Uterus (tissue), 4 donors: ENCODE measurements around the gene FFAR3. TPM values are rescaled to one million over a fixed set of nuclear protein-coding genes. Genes with fewer than 3 reads are reported as not detected.
"Not testable (repeated sequence)": the region's sequence is repeated elsewhere in the genome, so short reads cannot be mapped to it uniquely, and the experiment has no call there.

Source experiments
- DNase-seq, 2 donors: peaks; one replicate each; pipeline ENCODE4 v3.0.0-alpha.2; 2019 to 2020
- H3K27ac ChIP-seq, 2 donors: fragments of 200-600 bp; sonication (generic); 1 replicate in 1 of 2; 2 replicates in 1 of 2; pipeline ENCODE4 v1.5.1; 2016 to 2018
- H3K27me3 ChIP-seq, 2 donors: fragments of 200-600 bp; sonication (generic); one replicate each; pipeline ENCODE4 v1.5.1; 2018 to 2019; ENCODE audit warnings: control low read depth in 1 of 2
- H3K36me3 ChIP-seq, 2 donors: fragments of 200-600 bp; sonication (generic); one replicate each; pipeline ENCODE4 v1.5.1; 2019; ENCODE audit warnings: control low read depth in 1 of 2
- H3K4me1 ChIP-seq, 2 donors: fragments of 200-600 bp; sonication (generic); one replicate each; pipeline ENCODE4 v1.5.1; 2018 to 2019; ENCODE audit warnings: control low read depth in 1 of 2
- H3K4me3 ChIP-seq, 2 donors: fragments of 200-600 bp; sonication (generic); 1 replicate in 1 of 2; 2 replicates in 1 of 2; pipeline ENCODE4 v1.5.1; 2018 to 2019; ENCODE audit warnings: mild to moderate bottlenecking in 1 of 2
- H3K9me3 ChIP-seq, 2 donors: fragments of 200-600 bp; sonication (generic); one replicate each; pipeline ENCODE4 v1.5.1; 2019; ENCODE audit warnings: control low read depth in 1 of 2
- POLR2A ChIP-seq, 2 donors: fragments of 450-650 bp; IDR thresholded peaks; one replicate each; pipeline ENCODE4 v1.6.1; 2016; ENCODE audit warnings: antibody characterized with exemption in 2 of 2, mild to moderate bottlenecking in 1 of 2, moderate library complexity in 1 of 2
- intact Hi-C: fragments of 100-400 bp; cut with DNase I; formaldehyde crosslinking; loops from one replicate; pipeline ENCODE4 v1.15.1; 2023; ENCODE audit warnings: low total_unique reads
- total RNA-seq, 4 donors: library from RNA; depleted of rRNA in 3 of 4; stranded (reverse); fragments of >200 nt in 3 of 4; gene quantifications; one replicate each; pipeline versions ENCODE4 v1.1.0 to v1.2.4, GENCODE V29; 2014 to 2023
- TF ChIP-seq, protein P1 (sequence below), 4 experiments: fragments of 200-600 bp in 2 of 4; fragments of 450-650 bp in 2 of 4; sonication (generic) in 2 of 4; IDR thresholded peaks; one replicate each; pipeline ENCODE4 v1.5.1; 2016 to 2019; ENCODE audit warnings: antibody characterized with exemption in 4 of 4, mild to moderate bottlenecking in 2 of 4, moderate library complexity in 1 of 4
- donor health status: DM: yes; HTN: yes; CAD: no.

Gene FFAR3
- total RNA-seq, 4 donors from 2014 or later = not detected

DNA sequence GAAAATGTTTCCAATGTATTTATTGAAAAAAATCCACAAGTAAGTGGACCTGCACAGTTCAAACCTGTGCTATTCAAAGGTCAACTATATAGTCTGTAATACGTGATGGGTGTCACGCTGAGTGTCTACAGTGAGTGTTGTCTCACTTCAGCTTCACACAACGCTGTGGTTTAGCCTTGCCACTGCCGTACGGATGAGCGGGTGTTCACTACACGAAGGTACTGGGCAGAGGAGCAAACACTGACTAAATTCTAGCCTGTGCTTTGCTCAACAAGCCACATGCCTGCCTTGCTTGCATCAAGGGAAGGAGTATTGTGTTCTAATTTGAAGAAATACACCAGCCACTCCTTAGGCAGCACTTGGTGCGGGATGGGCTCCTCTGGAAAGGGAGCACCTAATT, 3.4 kb upstream of the FFAR3 start:
- H3K27ac ChIP-seq = no peak overlapping the region
- H3K4me1 ChIP-seq = no peaks in the 10 kb centered on the region
- H3K36me3 ChIP-seq = no peaks in the 10 kb centered on the region
- intact Hi-C loops = no loop called here
- DNase-seq = no peak
- H3K9me3 ChIP-seq = no peaks in the 10 kb centered on the region
- TF ChIP-seq POLR2A (IDR thresholded peaks at IDR 0.05) = no peak
- TF ChIP-seq, protein P1, sequence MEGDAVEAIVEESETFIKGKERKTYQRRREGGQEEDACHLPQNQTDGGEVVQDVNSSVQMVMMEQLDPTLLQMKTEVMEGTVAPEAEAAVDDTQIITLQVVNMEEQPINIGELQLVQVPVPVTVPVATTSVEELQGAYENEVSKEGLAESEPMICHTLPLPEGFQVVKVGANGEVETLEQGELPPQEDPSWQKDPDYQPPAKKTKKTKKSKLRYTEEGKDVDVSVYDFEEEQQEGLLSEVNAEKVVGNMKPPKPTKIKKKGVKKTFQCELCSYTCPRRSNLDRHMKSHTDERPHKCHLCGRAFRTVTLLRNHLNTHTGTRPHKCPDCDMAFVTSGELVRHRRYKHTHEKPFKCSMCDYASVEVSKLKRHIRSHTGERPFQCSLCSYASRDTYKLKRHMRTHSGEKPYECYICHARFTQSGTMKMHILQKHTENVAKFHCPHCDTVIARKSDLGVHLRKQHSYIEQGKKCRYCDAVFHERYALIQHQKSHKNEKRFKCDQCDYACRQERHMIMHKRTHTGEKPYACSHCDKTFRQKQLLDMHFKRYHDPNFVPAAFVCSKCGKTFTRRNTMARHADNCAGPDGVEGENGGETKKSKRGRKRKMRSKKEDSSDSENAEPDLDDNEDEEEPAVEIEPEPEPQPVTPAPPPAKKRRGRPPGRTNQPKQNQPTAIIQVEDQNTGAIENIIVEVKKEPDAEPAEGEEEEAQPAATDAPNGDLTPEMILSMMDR (IDR thresholded peaks at IDR 0.05) = no peak
- H3K27me3 ChIP-seq = no peaks in the 10 kb centered on the region
- H3K4me3 ChIP-seq = no peak overlapping the region

DNA sequence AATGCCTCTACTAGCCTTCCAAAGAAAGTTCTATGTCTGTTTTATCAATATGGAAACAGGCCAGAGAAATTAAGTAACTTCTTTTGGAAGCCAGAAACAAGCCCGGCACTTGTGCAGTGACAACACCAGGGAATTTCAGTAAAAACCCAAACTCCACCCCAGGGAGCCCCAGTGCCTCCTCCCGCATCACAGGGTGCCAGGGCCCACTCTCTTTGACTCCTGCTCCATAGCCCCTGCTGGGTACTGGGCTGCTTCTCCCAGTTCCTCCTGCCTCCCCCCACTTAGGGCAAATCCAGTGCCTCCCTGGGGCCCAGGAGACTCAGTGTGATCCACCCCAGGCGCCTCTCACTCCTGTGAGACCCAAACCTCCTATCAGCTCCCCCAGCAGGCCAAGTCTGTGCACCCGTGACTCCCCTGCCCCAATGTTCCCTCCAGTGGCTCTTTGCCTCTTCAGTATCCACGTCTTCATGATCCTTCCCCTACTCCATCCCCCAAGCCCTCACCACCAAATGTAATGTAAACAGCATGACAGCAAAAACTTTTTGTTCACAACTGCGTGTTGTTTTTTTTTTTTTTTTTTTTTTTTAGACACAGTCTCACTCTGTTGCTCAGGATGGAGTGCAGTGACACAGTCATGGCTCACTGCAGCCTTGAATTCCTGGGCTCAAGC, 2.3 kb upstream of the FFAR3 start:
- no peak for TF ChIP-seq POLR2A (IDR thresholded peaks at IDR 0.05)
- TF ChIP-seq, protein P1 (IDR thresholded peaks at IDR 0.05) = no peak
- intact Hi-C loops = no loop called here
- Histone ChIP-seq H3K9me3 (no peaks in the 10 kb centered on the region), H3K27me3 (no peaks in the 10 kb centered on the region), H3K27ac (no peak overlapping the region), H3K4me1 (no peaks in the 10 kb centered on the region), H3K36me3 (no peaks in the 10 kb centered on the region), H3K4me3 (no peak overlapping the region)
- DNase-seq = no peak

DNA sequence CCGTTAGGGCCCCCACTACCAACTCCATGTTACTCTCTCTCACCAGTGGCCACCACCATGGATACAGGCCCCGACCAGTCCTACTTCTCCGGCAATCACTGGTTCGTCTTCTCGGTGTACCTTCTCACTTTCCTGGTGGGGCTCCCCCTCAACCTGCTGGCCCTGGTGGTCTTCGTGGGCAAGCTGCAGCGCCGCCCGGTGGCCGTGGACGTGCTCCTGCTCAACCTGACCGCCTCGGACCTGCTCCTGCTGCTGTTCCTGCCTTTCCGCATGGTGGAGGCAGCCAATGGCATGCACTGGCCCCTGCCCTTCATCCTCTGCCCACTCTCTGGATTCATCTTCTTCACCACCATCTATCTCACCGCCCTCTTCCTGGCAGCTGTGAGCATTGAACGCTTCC, 574 bp downstream of the FFAR3 start:
- H3K9me3 ChIP-seq, DNase-seq, H3K4me1 ChIP-seq, H3K27ac ChIP-seq, H3K36me3 ChIP-seq, H3K4me3 ChIP-seq, intact Hi-C loops, H3K27me3 ChIP-seq: not testable (repeated sequence)

DNA sequence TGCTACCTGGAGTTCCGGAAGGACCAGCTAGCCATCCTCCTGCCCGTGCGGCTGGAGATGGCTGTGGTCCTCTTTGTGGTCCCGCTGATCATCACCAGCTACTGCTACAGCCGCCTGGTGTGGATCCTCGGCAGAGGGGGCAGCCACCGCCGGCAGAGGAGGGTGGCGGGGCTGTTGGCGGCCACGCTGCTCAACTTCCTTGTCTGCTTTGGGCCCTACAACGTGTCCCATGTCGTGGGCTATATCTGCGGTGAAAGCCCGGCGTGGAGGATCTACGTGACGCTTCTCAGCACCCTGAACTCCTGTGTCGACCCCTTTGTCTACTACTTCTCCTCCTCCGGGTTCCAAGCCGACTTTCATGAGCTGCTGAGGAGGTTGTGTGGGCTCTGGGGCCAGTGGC, 1.1 kb downstream of the FFAR3 start:
- H3K36me3 ChIP-seq, H3K4me1 ChIP-seq, H3K4me3 ChIP-seq, intact Hi-C loops, H3K27ac ChIP-seq, DNase-seq, H3K27me3 ChIP-seq, H3K9me3 ChIP-seq: not testable (repeated sequence)

DNA sequence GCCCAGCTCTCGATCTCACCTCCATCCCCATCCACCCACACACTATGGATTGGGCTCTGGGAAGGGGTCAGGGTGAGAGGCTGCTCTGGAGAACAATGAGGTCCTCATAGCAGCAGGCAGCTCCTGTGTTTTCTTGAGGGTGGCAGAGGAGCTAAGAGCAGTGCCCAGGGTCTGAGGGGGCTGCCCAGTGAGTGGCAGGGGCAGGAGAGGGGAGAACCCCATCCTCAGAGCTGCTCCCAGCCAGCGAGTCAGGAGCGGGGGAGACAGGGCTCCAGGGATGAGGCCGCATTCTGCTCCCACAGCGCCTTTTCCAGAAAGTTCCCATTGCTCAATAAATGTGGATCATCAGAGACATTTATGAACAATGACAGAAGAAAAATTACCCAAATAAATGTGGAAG, 1.8 kb downstream of the FFAR3 start:
- H3K4me1 ChIP-seq, H3K27ac ChIP-seq, DNase-seq, intact Hi-C loops, H3K9me3 ChIP-seq, H3K27me3 ChIP-seq, H3K36me3 ChIP-seq, H3K4me3 ChIP-seq: not testable (repeated sequence)

DNA sequence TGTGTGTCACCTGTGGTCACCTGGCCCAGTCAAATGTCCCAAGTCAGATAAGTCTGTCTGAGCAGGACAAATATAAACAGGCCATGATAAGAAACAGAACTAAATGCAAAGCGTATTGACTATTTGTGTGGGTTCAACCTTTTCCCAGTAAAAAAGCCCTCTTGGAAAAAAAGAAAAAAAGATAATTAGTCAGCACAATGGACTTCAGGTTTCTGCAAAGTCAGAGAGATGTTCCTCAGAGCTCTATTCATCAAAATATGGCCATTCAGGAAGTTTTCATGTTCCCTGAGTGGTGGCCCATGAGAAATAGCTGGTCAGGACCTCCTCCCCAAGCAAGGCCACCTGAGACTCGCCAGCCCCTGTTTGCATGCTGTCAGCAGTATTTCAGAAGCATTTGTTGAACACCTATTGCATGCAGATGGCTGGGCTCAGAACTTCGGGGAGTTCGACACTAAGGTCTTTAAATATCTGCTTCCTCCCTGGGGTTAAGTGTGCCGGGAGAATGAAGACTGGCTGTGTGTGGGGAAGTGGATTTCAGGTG, 2.7 kb downstream of the FFAR3 start:
- no peaks in the 10 kb centered on the region for H3K36me3 ChIP-seq
- H3K9me3 ChIP-seq = no peaks in the 10 kb centered on the region
- no peaks in the 10 kb centered on the region for H3K27me3 ChIP-seq
- TF ChIP-seq, protein P1 (IDR thresholded peaks at IDR 0.05) = no peak
- TF ChIP-seq POLR2A (IDR thresholded peaks at IDR 0.05) = no peak
- no peak overlapping the region for H3K4me3 ChIP-seq
- H3K4me1 ChIP-seq = no peaks in the 10 kb centered on the region
- intact Hi-C loops = no loop called here
- no peak for DNase-seq
- H3K27ac ChIP-seq = no peak overlapping the region
